K562 (cell line): Measurements from ENCODE around the gene GALNT16. TPM values are rescaled to one million over a fixed set of nuclear protein-coding genes. Genes with fewer than 3 reads are reported as not detected.

Experiments used
- ATAC-seq: fragments of 200-7000 bp; cut with Tn5 transposase; 3 replicates; pipeline ENCODE4 v1.9.1; 2020; ENCODE audit warnings: moderate library complexity
- BruUV-seq: library from RNA; stranded (reverse); fragments of 400-500 nt; replicated peaks from 2 replicates; lab custom pipeline; 2021; lab: Mats Ljungman, UMichigan
- CTCF ChIA-PET: fragments of 300-600 bp; formaldehyde crosslinking; extraction: SDS; loops from one replicate; lab custom pipeline; 2021; ENCODE audit warnings: low intra/inter-chr PET ratio; lab: Yijun Ruan, JAX
- POLR2A ChIA-PET: fragments of 300-600, 350-650 bp; sonication (Branson Sonifier 250); formaldehyde crosslinking; extraction: SDS; loops from one replicate; lab custom pipeline; 2021; ENCODE audit warnings: antibody characterized with exemption, inconsistent platforms; lab: Yijun Ruan, JAX
- DNase-seq, 4 experiments: peaks; one replicate each; pipeline versions ENCODE4 v3.0.0 to v3.0.0-alpha.2; 2011 to 2018; ENCODE audit warnings: low spot score in 3 of 4, mixed read lengths in 3 of 4; ENCODE audit errors: extremely low read depth in 1 of 4
- FAIRE-seq: peaks from 2 replicates; lab custom pipeline; 2011; peaks lifted over from hg19 to GRCh38; lab: Jason Lieb, UNC
- H2AFZ ChIP-seq: 2 replicates; pipeline ENCODE4 v1.6.0; 2011; ENCODE audit warnings: low read depth, low read length, control low read depth, inconsistent platforms
- H3K27ac ChIP-seq: fragments of 200-600 bp; 3 replicates; pipeline ENCODE4 v1.8.0; 2011; ENCODE audit warnings: low read depth, mild to moderate bottlenecking, control low read depth, inconsistent platforms, low read length, moderate library complexity, mixed read lengths; ENCODE audit errors: extremely low read depth
- H3K27me3 ChIP-seq, 2 experiments: fragments of 300-600 bp in 1 of 2; 2 replicates in 1 of 2; 3 replicates in 1 of 2; pipeline versions ENCODE4 v1.6.0 to v1.8.0; 2011; ENCODE audit warnings: inconsistent platforms in 2 of 2, low read length in 2 of 2, mild to moderate bottlenecking in 1 of 2, mixed read lengths in 1 of 2, moderate library complexity in 1 of 2; ENCODE audit not compliant: control insufficient read depth in 2 of 2, insufficient read depth in 2 of 2
- H3K36me3 ChIP-seq: fragments of 300-600 bp; 3 replicates; pipeline ENCODE4 v1.8.0; 2011; ENCODE audit warnings: mild to moderate bottlenecking, low read length, inconsistent platforms; ENCODE audit not compliant: control insufficient read depth, insufficient read depth
- H3K4me1 ChIP-seq, 2 experiments: fragments of 200-600 bp in 1 of 2; replicated peaks in 1 of 2; 2 replicates in 1 of 2; 3 replicates in 1 of 2; pipeline versions ENCODE4 v1.5.1 to v1.8.0; 2011; ENCODE audit warnings: inconsistent platforms in 2 of 2, low read length in 2 of 2, mild to moderate bottlenecking in 1 of 2, mixed read lengths in 1 of 2, moderate library complexity in 1 of 2; ENCODE audit not compliant: control insufficient read depth in 2 of 2, insufficient read depth in 2 of 2
- H3K4me2 ChIP-seq: 2 replicates; pipeline ENCODE4 v1.6.1; 2011; ENCODE audit warnings: low read length, control low read depth, inconsistent platforms, mixed read lengths; ENCODE audit not compliant: insufficient read depth
- H3K4me3 ChIP-seq: fragments of 200-600 bp; sonication (generic), shearing (Covaris generic); 2 replicates; pipeline ENCODE4 v1.5.1; 2016; ENCODE audit warnings: control low read depth, inconsistent platforms
- H3K79me2 ChIP-seq: fragments of 200-600 bp; 3 replicates; pipeline ENCODE4 v1.8.0; 2011; ENCODE audit warnings: low read length, inconsistent platforms; ENCODE audit not compliant: control insufficient read depth, insufficient read depth
- H3K9ac ChIP-seq, 2 experiments: 2 replicates each; pipeline versions ENCODE4 v1.6.0 to v1.6.1; 2011; ENCODE audit warnings: low read depth in 2 of 2, low read length in 2 of 2, control low read depth in 1 of 2, inconsistent platforms in 1 of 2, mild to moderate bottlenecking in 1 of 2, mixed read lengths in 1 of 2; ENCODE audit not compliant: insufficient read depth in 1 of 2
- H3K9me1 ChIP-seq: one replicate; pipeline ENCODE4 v1.6.0; 2011; ENCODE audit warnings: inconsistent platforms, mild to moderate bottlenecking, low read length, moderate library complexity; ENCODE audit not compliant: control insufficient read depth, insufficient read depth
- H3K9me3 ChIP-seq: replicated peaks from 2 replicates; pipeline ENCODE4 v1.5.1; 2011; ENCODE audit warnings: low read depth, low read length, inconsistent platforms; ENCODE audit not compliant: control insufficient read depth, insufficient read depth
- H4K20me1 ChIP-seq: replicated peaks from 2 replicates; pipeline ENCODE4 v1.6.1; 2011; ENCODE audit warnings: low read length, inconsistent platforms, mixed read lengths; ENCODE audit not compliant: control insufficient read depth, insufficient read depth
- BACH1 ChIP-seq: fragments of 200-800 bp; sonication (Bioruptor generic); IDR thresholded peaks from 2 replicates; pipeline ENCODE4 v1.6.1; 2016; ENCODE audit warnings: missing genetic modification characterization, missing compliant biosample characterization
- CBX3 ChIP-seq, 2 experiments: IDR thresholded peaks; 1 replicate in 1 of 2; 2 replicates in 1 of 2; pipeline ENCODE4 v1.6.1; 2012; ENCODE audit warnings: inconsistent platforms in 2 of 2, low read length in 2 of 2, borderline replicate concordance in 1 of 2, control low read depth in 1 of 2
- GTF2E2 ChIP-seq: fragments of 200-800 bp; sonication (Bioruptor generic); IDR thresholded peaks from 2 replicates; pipeline ENCODE4 v1.6.1; 2016; ENCODE audit warnings: missing genetic modification characterization, missing compliant biosample characterization
- KDM4B ChIP-seq, 2 experiments: fragments of 450-650 bp in 1 of 2; sonication (generic) in 1 of 2; IDR thresholded peaks; 2 replicates each; pipeline ENCODE4 v1.6.1; 2016 to 2017; ENCODE audit warnings: borderline replicate concordance in 2 of 2, antibody characterized with exemption in 1 of 2, low read depth in 1 of 2, mild to moderate bottlenecking in 1 of 2
- KDM5B ChIP-seq: fragments of 200-600 bp; sonication (generic); IDR thresholded peaks from 2 replicates; pipeline ENCODE4 v1.6.1; 2012; ENCODE audit warnings: low read depth, mild to moderate bottlenecking, moderate library complexity, low read length, control low read depth, inconsistent platforms; ENCODE audit not compliant: insufficient replicate concordance
- SMARCA4 ChIP-seq: fragments of 450-650 bp; IDR thresholded peaks from 2 replicates; pipeline ENCODE4 v1.6.1; 2016
- ZEB2 ChIP-seq: fragments of 450-650 bp; IDR thresholded peaks from 2 replicates; pipeline ENCODE4 v1.6.1; 2016
- ZNF134 ChIP-seq: fragments of 250-450 bp; sonication (Bioruptor Pico); conservative IDR thresholded peaks from 2 replicates; pipeline ENCODE4 v1.4.0; 2020
- ZNF384 ChIP-seq: IDR thresholded peaks from 2 replicates; pipeline ENCODE4 v1.6.1; 2012; ENCODE audit warnings: low read depth, low read length, improper control_type of control experiment
- ZNF584 ChIP-seq: fragments of 200-800 bp; sonication (Bioruptor generic); IDR thresholded peaks from 2 replicates; pipeline ENCODE4 v1.6.1; 2016; ENCODE audit warnings: low read depth, mild to moderate bottlenecking, missing genetic modification characterization, missing compliant biosample characterization
- WGBS: fragments of 100-300 bp; shearing (Covaris generic); methylation state at CpG from one replicate; pipeline ENCODE4 v1.1.6; 2016; ENCODE audit warnings: low coverage, mixed read lengths; ENCODE audit not compliant: insufficient coverage; ENCODE audit errors: missing lambda C conversion rate; 5-methylcytosine and 5-hydroxymethylcytosine counted together
- in situ Hi-C: fragments of 300-500 bp; cut with MboI; formaldehyde crosslinking; loops from 4 replicates; pipeline ENCODE4 v1.15.0; 2018; ENCODE audit warnings: inconsistent platforms, mixed read lengths
- intact Hi-C: fragments of 100-400 bp; cut with micrococcal nuclease; formaldehyde crosslinking; loops from 2 replicates; pipeline ENCODE4 v1.14.2; 2022
- polyA plus RNA-seq, 8 experiments: library from polyadenylated mRNA; depleted of rRNA in 4 of 8; stranded (reverse) in 5 of 8; unstranded in 3 of 8; fragments of >200 nt; fragmentation: Nextera tagmentation in 2 of 8; fragmentation: Illumina TruSeq in 1 of 8; extraction: Ambion mirVana in 2 of 8; extraction: Trizol in 1 of 8; gene quantifications; 2 replicates each; pipeline versions ENCODE4 v1.2.1 to v1.2.3, GENCODE V29; 2011 to 2014; ENCODE audit warnings: inconsistent platforms in 1 of 8, missing spikeins in 1 of 8
- total RNA-seq, 7 experiments: library from RNA; depleted of rRNA in 6 of 7; stranded (reverse); fragments of >200 nt in 6 of 7; fragmentation: Illumina TruSeq in 2 of 7; extraction: Trizol in 2 of 7; gene quantifications; 2 replicates each; pipeline versions ENCODE4 v1.2.1 to v1.2.3, GENCODE V29; 2011 to 2021; ENCODE audit warnings: low replicate concordance in 1 of 7
- TF ChIP-seq, protein P1 (sequence below): fragments of 250-450 bp; sonication (Bioruptor Pico); IDR thresholded peaks from 2 replicates; pipeline ENCODE4 v1.5.0; 2021; ENCODE audit warnings: mild to moderate bottlenecking, borderline replicate concordance

The GALNT16 gene
- total and polyA plus RNA-seq, 9 of the 15 experiments (the other 6 are each of a cell fraction or from before 2014, with no cell fraction given) = not detected

DNA sequence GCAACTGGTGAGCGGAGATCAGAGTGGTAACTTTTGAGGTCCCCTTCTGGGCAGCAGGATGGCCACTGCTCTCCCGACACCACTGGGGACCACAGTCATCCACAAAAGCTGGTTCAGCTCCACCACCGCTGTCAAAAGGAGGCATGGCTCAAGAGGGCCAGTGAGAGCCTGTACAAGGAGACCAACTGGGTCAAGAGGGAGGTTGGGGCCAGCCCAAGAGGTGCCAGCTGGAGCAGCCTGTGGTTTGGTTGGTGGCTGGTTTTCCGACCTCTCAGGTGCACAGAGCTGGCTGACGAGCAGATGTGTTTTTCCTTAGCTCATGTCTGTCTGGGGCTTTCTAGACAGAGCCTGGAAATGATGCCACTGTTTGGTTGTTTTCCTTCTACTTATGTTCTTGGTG, 78.0 kb downstream of the GALNT16 start:
- Histone ChIP-seq H3K9ac (no peak overlapping the region), H2AFZ (no peak overlapping the region), H3K36me3 (no peaks in the 10 kb centered on the region), H3K4me1 (no peaks in the 10 kb centered on the region), H3K27me3 (peaks cover 8 to 66% of the 10 kb centered on the region in 2 experiments; a peak in 4 of 5 replicates), H4K20me1 (peaks cover 4% of the 10 kb centered on the region; the same call in 1 of the 2 replicates), H3K9me3 (no peaks in the 10 kb centered on the region), H3K4me2 (no peak overlapping the region), H3K9me1 (no peaks in the 10 kb centered on the region), H3K79me2 (no peaks in the 10 kb centered on the region), H3K27ac (no peak overlapping the region), H3K4me3 (no peak overlapping the region)
- ATAC-seq (no peak), FAIRE-seq (no peak), DNase-seq (no peak)
- 0% methylated on average over 4 of the region's 5 CpGs for WGBS
- TF ChIP-seq BACH1 (tag) = no peak
- TF ChIP-seq ZNF134 (CRISPR knock-in tag) = no peak
- TF ChIP-seq ZNF584 (CRISPR knock-in tag) = no peak
- no peak for TF ChIP-seq ZEB2
- TF ChIP-seq CBX3 (IDR thresholded peaks at IDR 0.05; ENCODE audit: borderline replicate concordance in 1 of 2, low read length in 2 of 2) = no peak
- TF ChIP-seq ZNF384 = no peak
- no peak for TF ChIP-seq KDM5B
- TF ChIP-seq KDM4B (IDR thresholded peaks at IDR 0.05; ENCODE audit: borderline replicate concordance in 2 of 2, low read depth in 1 of 2) = no peak
- TF ChIP-seq, protein P1, sequence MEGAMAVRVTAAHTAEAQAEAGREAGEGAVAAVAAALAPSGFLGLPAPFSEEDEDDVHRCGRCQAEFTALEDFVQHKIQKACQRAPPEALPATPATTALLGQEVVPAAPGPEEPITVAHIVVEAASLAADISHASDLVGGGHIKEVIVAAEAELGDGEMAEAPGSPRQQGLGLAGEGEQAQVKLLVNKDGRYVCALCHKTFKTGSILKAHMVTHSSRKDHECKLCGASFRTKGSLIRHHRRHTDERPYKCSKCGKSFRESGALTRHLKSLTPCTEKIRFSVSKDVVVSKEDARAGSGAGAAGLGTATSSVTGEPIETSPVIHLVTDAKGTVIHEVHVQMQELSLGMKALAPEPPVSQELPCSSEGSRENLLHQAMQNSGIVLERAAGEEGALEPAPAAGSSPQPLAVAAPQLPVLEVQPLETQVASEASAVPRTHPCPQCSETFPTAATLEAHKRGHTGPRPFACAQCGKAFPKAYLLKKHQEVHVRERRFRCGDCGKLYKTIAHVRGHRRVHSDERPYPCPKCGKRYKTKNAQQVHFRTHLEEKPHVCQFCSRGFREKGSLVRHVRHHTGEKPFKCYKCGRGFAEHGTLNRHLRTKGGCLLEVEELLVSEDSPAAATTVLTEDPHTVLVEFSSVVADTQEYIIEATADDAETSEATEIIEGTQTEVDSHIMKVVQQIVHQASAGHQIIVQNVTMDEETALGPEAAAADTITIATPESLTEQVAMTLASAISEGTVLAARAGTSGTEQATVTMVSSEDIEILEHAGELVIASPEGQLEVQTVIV = no peak
- TF ChIP-seq SMARCA4 = no peak
- no peak for TF ChIP-seq GTF2E2 (tag)
- intact Hi-C loops = no loop called here
- POLR2A ChIA-PET = no interaction called here
- BruUV-seq = no TSS peak
- in situ Hi-C loops = no loop called here
- CTCF ChIA-PET = no interaction called here
